GM23338 (cell line): ENCODE results near the gene UNC79. TPM values are rescaled to one million over a fixed set of nuclear protein-coding genes. Genes with fewer than 3 reads are reported as not detected.

Source experiments
- ATAC-seq: fragments of 200-7000 bp; cut with Tn5 transposase; 3 replicates; pipeline ENCODE4 v1.9.1; 2020
- DNase-seq: peaks from one replicate; pipeline ENCODE4 v3.0.0-alpha.2; 2015; ENCODE audit warnings: low spot score
- H2AFZ ChIP-seq: fragments of 200-600 bp; sonication (generic); 2 replicates; pipeline ENCODE4 v1.8.0; 2016; ENCODE audit warnings: antibody characterized with exemption, mild to moderate bottlenecking, moderate library complexity
- H3F3A ChIP-seq: fragments of 200-600 bp; sonication (generic); replicated peaks from 2 replicates; pipeline ENCODE4 v1.8.0; 2017; ENCODE audit warnings: antibody characterized with exemption, mixed run types, low read depth
- H3K27ac ChIP-seq: fragments of 200-600 bp; sonication (generic); 2 replicates; pipeline ENCODE4 v1.6.1; 2016; ENCODE audit warnings: low read depth
- H3K27me3 ChIP-seq: fragments of 200-600 bp; sonication (generic); 2 replicates; pipeline ENCODE4 v1.8.0; 2016; ENCODE audit warnings: mild to moderate bottlenecking, mixed run types, moderate library complexity; ENCODE audit not compliant: insufficient read depth
- H3K36me3 ChIP-seq: fragments of 200-600 bp; sonication (generic); 2 replicates; pipeline ENCODE4 v1.8.0; 2016; ENCODE audit warnings: mild to moderate bottlenecking; ENCODE audit not compliant: insufficient read depth
- H3K4me1 ChIP-seq: fragments of 200-600 bp; sonication (generic); 2 replicates; pipeline ENCODE4 v1.8.0; 2016; ENCODE audit warnings: mild to moderate bottlenecking, moderate library complexity; ENCODE audit not compliant: insufficient read depth
- H3K4me2 ChIP-seq: fragments of 200-600 bp; sonication (generic); 2 replicates; pipeline ENCODE4 v1.7.1; 2017; ENCODE audit warnings: mixed run types
- H3K4me3 ChIP-seq: fragments of 200-600 bp; sonication (generic); 2 replicates; pipeline ENCODE4 v1.6.1; 2016; ENCODE audit warnings: mixed run types
- H3K79me2 ChIP-seq: fragments of 200-600 bp; sonication (generic); replicated peaks from 2 replicates; pipeline ENCODE4 v1.8.0; 2017; ENCODE audit warnings: mild to moderate bottlenecking; ENCODE audit not compliant: insufficient read depth
- H3K9me2 ChIP-seq: fragments of 200-600 bp; sonication (generic); 2 replicates; pipeline ENCODE4 v1.8.0; 2017; ENCODE audit not compliant: insufficient read depth
- H4K20me1 ChIP-seq: fragments of 200-600 bp; sonication (generic); replicated peaks from 2 replicates; pipeline ENCODE4 v1.8.0; 2017; ENCODE audit warnings: mild to moderate bottlenecking; ENCODE audit not compliant: insufficient read depth
- H3K27ac Mint-ChIP-seq: 2 replicates; pipeline ENCODE4 v1.8.0; 2020; ENCODE audit warnings: inconsistent platforms, mild to moderate bottlenecking, moderate library complexity, mixed read lengths
- H3K27me3 Mint-ChIP-seq: 3 replicates; pipeline ENCODE4 v1.8.0; 2022; ENCODE audit warnings: low read depth, mild to moderate bottlenecking, moderate library complexity, mixed read lengths, inconsistent platforms; ENCODE audit not compliant: insufficient read depth, poor library complexity
- H3K36me3 Mint-ChIP-seq: 3 replicates; pipeline ENCODE4 v1.8.0; 2021; ENCODE audit warnings: low read depth, mild to moderate bottlenecking, inconsistent platforms, moderate library complexity, mixed read lengths
- H3K4me1 Mint-ChIP-seq: 3 replicates; pipeline ENCODE4 v1.8.0; 2020; ENCODE audit warnings: mild to moderate bottlenecking, inconsistent platforms, mixed read lengths
- H3K4me3 Mint-ChIP-seq: 3 replicates; pipeline ENCODE4 v1.8.0; 2021; ENCODE audit warnings: moderate library complexity, mild to moderate bottlenecking, inconsistent platforms, mixed read lengths
- H3K9me3 Mint-ChIP-seq: 3 replicates; pipeline ENCODE4 v1.8.0; 2020; ENCODE audit warnings: moderate library complexity, mild to moderate bottlenecking, inconsistent platforms, mixed read lengths
- CREB1 ChIP-seq: fragments of 250-450 bp; sonication (Bioruptor Pico); IDR thresholded peaks from 2 replicates; pipeline ENCODE4 v1.5.0; 2020; ENCODE audit warnings: low read depth, mild to moderate bottlenecking, moderate library complexity
- CTCF ChIP-seq, 2 experiments: fragments of 200-600 bp in 1 of 2; sonication (generic) in 1 of 2; conservative IDR thresholded peaks; 2 replicates each; pipeline versions ENCODE4 v1.5.1 to v1.6.1; 2016 to 2017; ENCODE audit warnings: antibody characterized with exemption in 2 of 2, low read depth in 2 of 2, mild to moderate bottlenecking in 2 of 2, moderate library complexity in 1 of 2
- EZH2phosphoT487 ChIP-seq: fragments of 200-600 bp; sonication (generic); IDR thresholded peaks from one replicate; pipeline ENCODE4 v1.8.1; 2018; ENCODE audit warnings: antibody characterized with exemption; ENCODE audit not compliant: unreplicated experiment
- JUNB ChIP-seq: IDR thresholded peaks from one replicate; pipeline ENCODE4 v1.6.1; 2016; ENCODE audit warnings: antibody characterized with exemption; ENCODE audit not compliant: unreplicated experiment
- NANOG ChIP-seq: IDR thresholded peaks from 2 replicates; pipeline ENCODE4 v1.6.1; 2016; ENCODE audit warnings: antibody characterized with exemption, borderline replicate concordance
- POLR2AphosphoS5 ChIP-seq: IDR thresholded peaks from 2 replicates; pipeline ENCODE4 v1.6.1; 2016; ENCODE audit warnings: antibody characterized with exemption, low read depth
- REST ChIP-seq: IDR thresholded peaks from one replicate; pipeline ENCODE4 v1.6.1; 2018; ENCODE audit warnings: antibody characterized with exemption; ENCODE audit not compliant: unreplicated experiment
- STAT1 ChIP-seq: IDR thresholded peaks from one replicate; pipeline ENCODE4 v1.6.1; 2016; ENCODE audit warnings: antibody characterized with exemption; ENCODE audit not compliant: unreplicated experiment
- ZNF114 ChIP-seq: fragments of 250-450 bp; sonication (Bioruptor Pico); IDR thresholded peaks from 2 replicates; pipeline ENCODE4 v1.5.0; 2020; ENCODE audit warnings: mild to moderate bottlenecking, moderate library complexity
- ZNF331 ChIP-seq: fragments of 250-450 bp; sonication (Bioruptor Pico); IDR thresholded peaks from 2 replicates; pipeline ENCODE4 v1.5.0; 2020; ENCODE audit warnings: low read depth, mild to moderate bottlenecking, moderate library complexity
- polyA plus RNA-seq: library from polyadenylated mRNA; unstranded; fragments of >200 nt; fragmentation: Nextera tagmentation; extraction: Ambion mirVana; gene quantifications from 2 replicates; pipeline ENCODE4 v1.2.1, GENCODE V29; 2016
- total RNA-seq: library from RNA; depleted of rRNA; stranded (reverse); fragments of >200 nt; shearing (Covaris generic); gene quantifications from 2 replicates; pipeline ENCODE4 v1.2.3, GENCODE V29; 2014
- TF ChIP-seq, protein P1 (sequence below): fragments of 250-450 bp; sonication (Bioruptor Pico); IDR thresholded peaks from 2 replicates; pipeline ENCODE4 v1.5.0; 2020; ENCODE audit warnings: mild to moderate bottlenecking, moderate library complexity
- TF ChIP-seq, protein P2 (sequence below): IDR thresholded peaks from 2 replicates; pipeline ENCODE4 v1.6.1; 2016; ENCODE audit warnings: antibody characterized with exemption

UNC79 gene
- total and polyA plus RNA-seq, 2 experiments from 2014 or later, result 1.8 to 3.6 TPM

DNA sequence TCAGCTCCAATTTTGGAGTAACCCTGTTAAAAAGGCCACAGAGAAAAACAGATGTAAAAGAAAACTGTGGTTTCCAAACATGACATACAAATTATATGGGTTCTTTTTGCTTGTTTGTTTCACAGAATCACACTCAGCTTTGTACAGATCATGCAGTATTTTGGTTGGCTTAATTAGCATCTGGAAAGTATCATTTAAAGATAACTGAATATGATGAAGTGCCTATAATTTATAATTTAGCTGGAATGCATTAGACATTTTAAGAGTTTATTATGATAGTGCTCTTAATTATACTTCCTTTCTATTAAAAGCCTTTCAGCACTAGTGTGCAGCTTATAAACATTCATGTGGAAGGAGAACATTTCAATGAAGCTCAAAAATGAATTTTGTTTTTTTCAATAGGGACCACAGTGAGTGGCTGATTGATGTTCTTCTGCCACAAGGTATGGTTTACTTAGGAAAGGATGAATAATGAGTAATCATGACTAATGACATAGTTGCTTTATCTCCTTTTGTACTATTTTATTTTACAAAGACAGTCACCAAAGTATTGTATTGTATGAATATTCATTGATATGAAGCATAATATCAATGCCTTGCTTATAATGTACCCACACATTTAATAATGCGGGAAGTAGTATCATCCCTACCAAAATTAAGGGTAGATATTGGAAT lies 98.3 kb downstream of the UNC79 start:
- Histone ChIP-seq H3K36me3 (no peaks in the 10 kb centered on the region), H3K4me3 (no peak overlapping the region), H3K27me3 (no peaks in the 10 kb centered on the region), H4K20me1 (no peaks in the 10 kb centered on the region), H2AFZ (no peak overlapping the region), H3F3A (no peaks in the 10 kb centered on the region), H3K4me2 (no peak overlapping the region), H3K9me2 (no peaks in the 10 kb centered on the region), H3K79me2 (no peaks in the 10 kb centered on the region), H3K4me1 (peaks cover 29% of the 10 kb centered on the region), H3K27ac (no peak overlapping the region)
- Mint-ChIP-seq H3K4me1 (peaks cover 29% of the 10 kb centered on the region), H3K27me3 (peaks cover 1% of the 10 kb centered on the region), H3K4me3 (no peak overlapping the region), H3K27ac (no peak overlapping the region), H3K9me3 (no peaks in the 10 kb centered on the region), H3K36me3 (no peaks in the 10 kb centered on the region)
- TF ChIP-seq ZNF114 (CRISPR knock-in tag), result no peak
- TF ChIP-seq REST, result no peak
- TF ChIP-seq, protein P1, sequence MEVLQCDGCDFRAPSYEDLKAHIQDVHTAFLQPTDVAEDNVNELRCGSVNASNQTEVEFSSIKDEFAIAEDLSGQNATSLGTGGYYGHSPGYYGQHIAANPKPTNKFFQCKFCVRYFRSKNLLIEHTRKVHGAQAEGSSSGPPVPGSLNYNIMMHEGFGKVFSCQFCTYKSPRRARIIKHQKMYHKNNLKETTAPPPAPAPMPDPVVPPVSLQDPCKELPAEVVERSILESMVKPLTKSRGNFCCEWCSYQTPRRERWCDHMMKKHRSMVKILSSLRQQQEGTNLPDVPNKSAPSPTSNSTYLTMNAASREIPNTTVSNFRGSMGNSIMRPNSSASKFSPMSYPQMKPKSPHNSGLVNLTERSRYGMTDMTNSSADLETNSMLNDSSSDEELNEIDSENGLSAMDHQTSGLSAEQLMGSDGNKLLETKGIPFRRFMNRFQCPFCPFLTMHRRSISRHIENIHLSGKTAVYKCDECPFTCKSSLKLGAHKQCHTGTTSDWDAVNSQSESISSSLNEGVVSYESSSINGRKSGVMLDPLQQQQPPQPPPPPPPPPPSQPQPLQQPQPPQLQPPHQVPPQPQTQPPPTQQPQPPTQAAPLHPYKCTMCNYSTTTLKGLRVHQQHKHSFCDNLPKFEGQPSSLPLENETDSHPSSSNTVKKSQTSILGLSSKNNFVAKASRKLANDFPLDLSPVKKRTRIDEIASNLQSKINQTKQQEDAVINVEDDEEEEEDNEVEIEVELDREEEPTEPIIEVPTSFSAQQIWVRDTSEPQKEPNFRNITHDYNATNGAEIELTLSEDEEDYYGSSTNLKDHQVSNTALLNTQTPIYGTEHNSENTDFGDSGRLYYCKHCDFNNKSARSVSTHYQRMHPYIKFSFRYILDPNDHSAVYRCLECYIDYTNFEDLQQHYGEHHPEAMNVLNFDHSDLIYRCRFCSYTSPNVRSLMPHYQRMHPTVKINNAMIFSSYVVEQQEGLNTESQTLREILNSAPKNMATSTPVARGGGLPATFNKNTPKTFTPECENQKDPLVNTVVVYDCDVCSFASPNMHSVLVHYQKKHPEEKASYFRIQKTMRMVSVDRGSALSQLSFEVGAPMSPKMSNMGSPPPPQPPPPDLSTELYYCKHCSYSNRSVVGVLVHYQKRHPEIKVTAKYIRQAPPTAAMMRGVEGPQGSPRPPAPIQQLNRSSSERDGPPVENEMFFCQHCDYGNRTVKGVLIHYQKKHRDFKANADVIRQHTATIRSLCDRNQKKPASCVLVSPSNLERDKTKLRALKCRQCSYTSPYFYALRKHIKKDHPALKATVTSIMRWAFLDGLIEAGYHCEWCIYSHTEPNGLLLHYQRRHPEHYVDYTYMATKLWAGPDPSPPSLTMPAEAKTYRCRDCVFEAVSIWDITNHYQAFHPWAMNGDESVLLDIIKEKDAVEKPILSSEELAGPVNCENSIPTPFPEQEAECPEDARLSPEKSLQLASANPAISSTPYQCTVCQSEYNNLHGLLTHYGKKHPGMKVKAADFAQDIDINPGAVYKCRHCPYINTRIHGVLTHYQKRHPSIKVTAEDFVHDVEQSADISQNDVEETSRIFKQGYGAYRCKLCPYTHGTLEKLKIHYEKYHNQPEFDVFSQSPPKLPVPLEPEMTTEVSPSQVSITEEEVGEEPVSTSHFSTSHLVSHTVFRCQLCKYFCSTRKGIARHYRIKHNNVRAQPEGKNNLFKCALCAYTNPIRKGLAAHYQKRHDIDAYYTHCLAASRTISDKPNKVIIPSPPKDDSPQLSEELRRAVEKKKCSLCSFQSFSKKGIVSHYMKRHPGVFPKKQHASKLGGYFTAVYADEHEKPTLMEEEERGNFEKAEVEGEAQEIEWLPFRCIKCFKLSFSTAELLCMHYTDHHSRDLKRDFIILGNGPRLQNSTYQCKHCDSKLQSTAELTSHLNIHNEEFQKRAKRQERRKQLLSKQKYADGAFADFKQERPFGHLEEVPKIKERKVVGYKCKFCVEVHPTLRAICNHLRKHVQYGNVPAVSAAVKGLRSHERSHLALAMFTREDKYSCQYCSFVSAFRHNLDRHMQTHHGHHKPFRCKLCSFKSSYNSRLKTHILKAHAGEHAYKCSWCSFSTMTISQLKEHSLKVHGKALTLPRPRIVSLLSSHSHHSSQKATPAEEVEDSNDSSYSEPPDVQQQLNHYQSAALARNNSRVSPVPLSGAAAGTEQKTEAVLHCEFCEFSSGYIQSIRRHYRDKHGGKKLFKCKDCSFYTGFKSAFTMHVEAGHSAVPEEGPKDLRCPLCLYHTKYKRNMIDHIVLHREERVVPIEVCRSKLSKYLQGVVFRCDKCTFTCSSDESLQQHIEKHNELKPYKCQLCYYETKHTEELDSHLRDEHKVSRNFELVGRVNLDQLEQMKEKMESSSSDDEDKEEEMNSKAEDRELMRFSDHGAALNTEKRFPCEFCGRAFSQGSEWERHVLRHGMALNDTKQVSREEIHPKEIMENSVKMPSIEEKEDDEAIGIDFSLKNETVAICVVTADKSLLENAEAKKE (CRISPR knock-in tag), result no peak
- TF ChIP-seq, protein P2, sequence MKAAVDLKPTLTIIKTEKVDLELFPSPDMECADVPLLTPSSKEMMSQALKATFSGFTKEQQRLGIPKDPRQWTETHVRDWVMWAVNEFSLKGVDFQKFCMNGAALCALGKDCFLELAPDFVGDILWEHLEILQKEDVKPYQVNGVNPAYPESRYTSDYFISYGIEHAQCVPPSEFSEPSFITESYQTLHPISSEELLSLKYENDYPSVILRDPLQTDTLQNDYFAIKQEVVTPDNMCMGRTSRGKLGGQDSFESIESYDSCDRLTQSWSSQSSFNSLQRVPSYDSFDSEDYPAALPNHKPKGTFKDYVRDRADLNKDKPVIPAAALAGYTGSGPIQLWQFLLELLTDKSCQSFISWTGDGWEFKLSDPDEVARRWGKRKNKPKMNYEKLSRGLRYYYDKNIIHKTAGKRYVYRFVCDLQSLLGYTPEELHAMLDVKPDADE, result no peak
- TF ChIP-seq ZNF331 (CRISPR knock-in tag), result no peak
- TF ChIP-seq POLR2AphosphoS5, result no peak
- TF ChIP-seq STAT1, result no peak
- no peak for TF ChIP-seq EZH2phosphoT487
- no peak for TF ChIP-seq CTCF (conservative IDR thresholded peaks at IDR 0.05; ENCODE audit: low read depth in 2 of 2)
- TF ChIP-seq JUNB, result no peak
- no peak for TF ChIP-seq CREB1 (CRISPR knock-in tag)
- no peak for TF ChIP-seq NANOG
- ATAC-seq (no peak), DNase-seq (no peak)
